ENCODE data around the gene CAP1.

DNA sequence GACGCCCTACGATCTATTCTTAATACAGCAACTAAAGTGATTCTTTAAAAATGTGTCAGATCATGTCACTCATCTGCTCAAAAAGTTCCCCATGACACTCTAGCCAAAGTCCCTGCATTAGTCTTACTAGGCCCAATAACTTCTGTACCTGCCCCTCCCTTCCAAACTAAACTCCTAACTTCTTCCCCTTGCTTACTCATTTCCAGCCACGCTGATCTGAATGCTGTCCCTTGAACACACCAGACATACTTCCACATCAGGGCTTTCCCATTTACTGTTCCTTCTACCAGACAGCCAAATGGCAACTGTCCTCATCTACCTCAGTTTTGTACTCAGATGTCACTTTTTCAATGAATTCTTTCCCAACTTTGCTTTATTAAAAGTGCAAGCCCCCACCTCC, 55.3 kb downstream of the CAP1 start:
- TF ChIP-seq, protein P1, sequence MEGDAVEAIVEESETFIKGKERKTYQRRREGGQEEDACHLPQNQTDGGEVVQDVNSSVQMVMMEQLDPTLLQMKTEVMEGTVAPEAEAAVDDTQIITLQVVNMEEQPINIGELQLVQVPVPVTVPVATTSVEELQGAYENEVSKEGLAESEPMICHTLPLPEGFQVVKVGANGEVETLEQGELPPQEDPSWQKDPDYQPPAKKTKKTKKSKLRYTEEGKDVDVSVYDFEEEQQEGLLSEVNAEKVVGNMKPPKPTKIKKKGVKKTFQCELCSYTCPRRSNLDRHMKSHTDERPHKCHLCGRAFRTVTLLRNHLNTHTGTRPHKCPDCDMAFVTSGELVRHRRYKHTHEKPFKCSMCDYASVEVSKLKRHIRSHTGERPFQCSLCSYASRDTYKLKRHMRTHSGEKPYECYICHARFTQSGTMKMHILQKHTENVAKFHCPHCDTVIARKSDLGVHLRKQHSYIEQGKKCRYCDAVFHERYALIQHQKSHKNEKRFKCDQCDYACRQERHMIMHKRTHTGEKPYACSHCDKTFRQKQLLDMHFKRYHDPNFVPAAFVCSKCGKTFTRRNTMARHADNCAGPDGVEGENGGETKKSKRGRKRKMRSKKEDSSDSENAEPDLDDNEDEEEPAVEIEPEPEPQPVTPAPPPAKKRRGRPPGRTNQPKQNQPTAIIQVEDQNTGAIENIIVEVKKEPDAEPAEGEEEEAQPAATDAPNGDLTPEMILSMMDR (IDR thresholded peaks at IDR 0.05): no peak
- TF ChIP-seq POLR2AphosphoS5 (IDR thresholded peaks at IDR 0.05): no peak
- no peak for TF ChIP-seq POLR2A (IDR thresholded peaks at IDR 0.05)
